ENCODE data around the gene DHX9. TPM values are rescaled to one million over a fixed set of nuclear protein-coding genes. Genes with fewer than 3 reads are reported as not detected.

The DHX9 gene
- polyA plus RNA-seq, 1 donor (not counting 4 experiments of a cell fraction or from before 2014, with no cell fraction given), result 199 TPM

DNA sequence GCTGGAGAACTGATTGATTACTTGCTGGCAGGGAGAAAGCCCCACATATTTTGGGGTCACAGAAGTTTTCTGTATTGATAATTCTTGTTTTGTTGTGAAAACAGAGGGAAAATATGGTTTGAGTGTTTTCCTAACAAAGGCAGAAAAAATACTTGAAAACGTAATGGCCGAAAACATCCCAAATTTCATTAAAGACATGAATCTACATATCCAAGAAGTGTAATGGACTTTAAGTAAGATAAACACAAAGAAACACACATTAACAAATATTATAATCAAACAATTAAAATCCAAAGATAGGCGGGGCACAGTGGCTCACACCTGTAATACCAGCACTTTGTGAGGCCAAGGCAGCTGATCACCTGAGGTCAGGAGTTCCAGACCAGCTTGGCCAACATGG is 74.3 kb downstream of the DHX9 start:
- no peaks in the 10 kb centered on the region for H3K9me3 ChIP-seq (ENCODE audit: control insufficient read depth, low read depth, low read length)
- TF ChIP-seq CTCF (optimal IDR thresholded peaks at IDR 0.05 in 1 of 3, IDR thresholded peaks at IDR 0.05 in 1 of 3, conservative IDR thresholded peaks at IDR 0.05 in 1 of 3; ENCODE audit: extremely low read depth in 1 of 3, insufficient read depth in 2 of 3, low read length in 3 of 3) (no peak), EZH2 (IDR thresholded peaks at IDR 0.05; ENCODE audit: low read length) (no peak)
- H4K20me1 ChIP-seq (ENCODE audit: control insufficient read depth, extremely low read depth, insufficient read depth, low read length), result no peaks in the 10 kb centered on the region
- H3K36me3 ChIP-seq (ENCODE audit: control insufficient read depth in 2 of 2, extremely low read depth in 1 of 2, insufficient read depth in 2 of 2, low read length in 2 of 2), result no peaks in the 10 kb centered on the region
- H3K9me1 ChIP-seq (ENCODE audit: control insufficient read depth, extremely low read depth, insufficient read depth, low read length), result no peaks in the 10 kb centered on the region
- H3K4me1 ChIP-seq (ENCODE audit: control insufficient read depth, extremely low read depth, insufficient read depth, low read length), result no peaks in the 10 kb centered on the region
- H2AFZ ChIP-seq (ENCODE audit: control insufficient read depth, low read length), result no peak overlapping the region
- H3K27ac ChIP-seq (ENCODE audit: control insufficient read depth, insufficient read depth, low read length), result no peak overlapping the region
- no peaks in the 10 kb centered on the region for H3K27me3 ChIP-seq (ENCODE audit: control insufficient read depth, extremely low read depth, insufficient read depth, low read length)
- DNase-seq (ENCODE audit: low read depth, low spot score) (no peak), FAIRE-seq (no peak)
- no peak overlapping the region for H3K4me3 ChIP-seq (ENCODE audit: control insufficient read depth in 2 of 3, extremely low read depth in 1 of 3, insufficient read depth in 2 of 3, low read depth in 1 of 3, low read length in 3 of 3)
- H3K79me2 ChIP-seq (ENCODE audit: control insufficient read depth, insufficient read depth, low read length), result no peaks in the 10 kb centered on the region
- no peak overlapping the region for H3K9ac ChIP-seq (ENCODE audit: control insufficient read depth, extremely low read depth, insufficient read depth, low read length)
- no peak overlapping the region for H3K4me2 ChIP-seq (ENCODE audit: control insufficient read depth, extremely low read depth, insufficient read depth, low read depth, low read length)
- dilution Hi-C loops (cut with MboI; ENCODE audit: extremely low pct_ligation_motif_present, low sequenced_read_pairs), result no loop called here

GRCh38 chr1:182917378-182917777 is 78.2 kb downstream of the DHX9 start:
- DNase-seq (ENCODE audit: low read depth, low spot score) (no peak), FAIRE-seq (no peak)
- Histone ChIP-seq H3K27ac (ENCODE audit: control insufficient read depth, insufficient read depth, low read length) (no peak overlapping the region), H3K9ac (ENCODE audit: control insufficient read depth, extremely low read depth, insufficient read depth, low read length) (no peak overlapping the region), H3K27me3 (ENCODE audit: control insufficient read depth, extremely low read depth, insufficient read depth, low read length) (peaks cover 12% of the 10 kb centered on the region), H3K79me2 (ENCODE audit: control insufficient read depth, insufficient read depth, low read length) (no peaks in the 10 kb centered on the region), H3K4me3 (ENCODE audit: control insufficient read depth in 2 of 3, extremely low read depth in 1 of 3, insufficient read depth in 2 of 3, low read depth in 1 of 3, low read length in 3 of 3) (no peak overlapping the region), H3K4me1 (ENCODE audit: control insufficient read depth, extremely low read depth, insufficient read depth, low read length) (no peaks in the 10 kb centered on the region), H4K20me1 (ENCODE audit: control insufficient read depth, extremely low read depth, insufficient read depth, low read length) (no peaks in the 10 kb centered on the region), H3K36me3 (ENCODE audit: control insufficient read depth in 2 of 2, extremely low read depth in 1 of 2, insufficient read depth in 2 of 2, low read length in 2 of 2) (no peaks in the 10 kb centered on the region), H2AFZ (ENCODE audit: control insufficient read depth, low read length) (no peak overlapping the region), H3K4me2 (ENCODE audit: control insufficient read depth, extremely low read depth, insufficient read depth, low read depth, low read length) (no peak overlapping the region), H3K9me3 (ENCODE audit: control insufficient read depth, low read depth, low read length) (no peaks in the 10 kb centered on the region), H3K9me1 (ENCODE audit: control insufficient read depth, extremely low read depth, insufficient read depth, low read length) (no peaks in the 10 kb centered on the region)
- no peak for TF ChIP-seq CTCF (optimal IDR thresholded peaks at IDR 0.05 in 1 of 3, IDR thresholded peaks at IDR 0.05 in 1 of 3, conservative IDR thresholded peaks at IDR 0.05 in 1 of 3; ENCODE audit: extremely low read depth in 1 of 3, insufficient read depth in 2 of 3, low read length in 3 of 3)
- dilution Hi-C loops (cut with MboI; ENCODE audit: extremely low pct_ligation_motif_present, low sequenced_read_pairs), result no loop called here
